ENCODE data around the gene RHOXF1. TPM values are rescaled to one million over a fixed set of nuclear protein-coding genes. Genes with fewer than 3 reads are reported as not detected.
"Not testable (repeated sequence)": the region's sequence is repeated elsewhere in the genome, so short reads cannot be mapped to it uniquely, and the experiment has no call there.

RHOXF1 gene
- total RNA-seq, 8 experiments from 2014 or later = 0.16 to 0.82 TPM; not detected in 6

DNA sequence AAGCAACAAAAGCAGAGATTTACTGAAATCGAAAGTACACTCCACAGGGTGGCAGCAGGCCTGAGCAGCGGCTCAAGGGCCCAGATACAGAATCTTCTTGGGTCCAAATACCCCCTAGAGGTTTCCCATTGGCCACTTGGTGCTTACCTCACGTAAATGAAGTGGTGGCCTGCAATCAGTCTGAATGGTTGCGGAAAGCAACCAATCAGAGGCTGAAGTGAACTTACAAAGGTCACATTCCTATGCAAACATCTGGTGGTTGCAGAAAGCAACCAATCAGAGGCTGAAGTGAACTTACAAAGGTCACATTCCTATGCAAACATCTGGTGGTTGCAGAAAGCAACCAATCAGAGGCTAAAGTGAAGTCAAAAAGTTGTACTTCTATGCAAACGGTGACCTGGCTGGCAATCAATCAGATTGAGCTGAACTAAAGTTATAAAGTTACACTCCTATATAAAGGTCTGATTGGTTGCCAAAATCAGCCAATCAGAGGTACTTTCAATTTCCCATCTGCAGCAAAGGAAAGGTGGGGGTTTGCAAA, 12.7 kb upstream of the RHOXF1 start:
- H3K27ac ChIP-seq; H3K4me3 ChIP-seq; in situ Hi-C loops (cut with MboI; ENCODE audit: low pct_unique_long_range_greater_than_20kb in 2 of 9, low sequenced_read_pairs in 9 of 9, unreplicated experiment in 9 of 9); H3K4me1 ChIP-seq (replicated peaks in 1 of 2); ATAC-seq (replicated peaks in 6 of 8): not testable (repeated sequence)
- 36 to 100% (median 64%) methylated on average over 1 to 4 of the region's 5 CpGs; no CpG with 5 or more reads in 5 of the 10 experiments for WGBS, 10 experiments

DNA sequence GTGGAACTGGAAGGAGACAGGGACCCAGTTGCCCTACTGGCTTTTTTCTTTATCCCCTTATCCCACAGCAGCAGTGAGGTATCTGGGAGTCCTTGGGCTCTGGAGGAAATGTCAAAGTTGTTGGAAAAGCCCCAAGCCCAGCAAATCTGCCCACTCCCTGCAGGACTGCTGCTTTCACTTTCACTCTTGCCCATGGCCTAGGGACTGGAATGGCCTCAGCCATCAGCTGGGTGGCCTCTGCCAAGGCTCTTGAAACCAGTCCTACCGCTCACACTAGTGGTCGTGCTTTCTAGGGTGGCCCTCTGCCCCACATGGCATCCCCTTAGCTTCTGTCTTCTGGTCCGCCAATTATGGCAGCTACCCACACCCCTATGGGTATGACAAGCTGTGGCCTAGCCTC, 9.7 kb upstream of the RHOXF1 start:
- no peaks in the 10 kb centered on the region for H3K4me1 ChIP-seq (replicated peaks in 1 of 2)
- 60% methylated on average over 1 of the region's 3 CpGs; no CpG with 5 or more reads in 9 of the 10 experiments for WGBS, 10 experiments
- ATAC-seq (replicated peaks in 6 of 8) = peak in 1 of 8 experiments; percentile 27
- H3K4me3 ChIP-seq = no peak overlapping the region
- in situ Hi-C loops (cut with MboI; ENCODE audit: low pct_unique_long_range_greater_than_20kb in 2 of 9, low sequenced_read_pairs in 9 of 9, unreplicated experiment in 9 of 9) = no loop called here
- no peak overlapping the region for H3K27ac ChIP-seq

DNA sequence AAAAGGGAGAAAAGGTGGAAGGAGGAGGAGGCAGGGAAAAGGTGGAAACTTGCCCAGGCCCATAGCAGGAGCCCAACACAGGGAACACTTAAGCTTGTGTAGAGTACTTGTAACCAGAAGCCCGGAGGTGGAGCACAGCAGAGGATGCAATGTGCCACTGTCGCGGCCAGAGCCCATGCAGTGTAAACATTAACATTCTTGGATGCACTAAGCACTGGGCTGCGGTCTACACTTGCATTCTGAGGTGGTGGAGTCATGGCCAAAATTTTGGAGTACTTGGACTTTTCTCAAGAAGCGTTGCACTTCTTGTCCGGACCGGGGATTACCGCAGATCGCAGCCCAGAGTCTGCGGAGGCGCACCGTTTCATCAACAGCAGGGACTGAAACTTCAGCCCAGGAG, 4.5 kb upstream of the RHOXF1 start:
- Histone ChIP-seq H3K4me1 (replicated peaks in 1 of 2) (no peaks in the 10 kb centered on the region), H3K4me3 (no peak overlapping the region), H3K27ac (no peak overlapping the region)
- ATAC-seq (replicated peaks in 6 of 8) = no peak
- in situ Hi-C loops (cut with MboI; ENCODE audit: low pct_unique_long_range_greater_than_20kb in 2 of 9, low sequenced_read_pairs in 9 of 9, unreplicated experiment in 9 of 9) = loop anchor here in 1 of 9 experiments (25.0 kb wide), 1 partner anchor 117 kb away; no protein-coding TSS in a partner anchor
- WGBS, 10 experiments = 30 to 96% (median 73%) methylated on average over 1 to 7 of the region's 12 CpGs; no CpG with 5 or more reads in 6 of the 10 experiments

DNA sequence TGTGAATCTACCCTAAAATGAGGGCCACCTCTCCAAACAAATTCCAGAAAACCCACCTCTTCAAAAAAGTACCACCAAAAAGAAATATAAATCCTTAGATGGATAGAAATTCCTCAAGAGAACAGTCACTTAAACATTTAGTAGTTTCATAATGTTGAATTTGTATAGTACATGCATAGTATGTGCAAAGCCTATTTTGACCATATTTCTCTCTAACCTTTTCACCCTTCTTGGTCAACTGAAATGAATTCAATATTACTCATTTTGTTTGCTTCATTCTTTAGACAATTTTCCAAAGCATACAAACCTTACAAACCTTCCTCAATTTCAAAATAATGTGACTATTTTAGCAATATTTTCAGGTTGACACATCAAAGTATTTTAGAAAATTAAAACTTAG, 4.1 kb downstream of the RHOXF1 start:
- in situ Hi-C loops (cut with MboI; ENCODE audit: low pct_unique_long_range_greater_than_20kb in 2 of 9, low sequenced_read_pairs in 9 of 9, unreplicated experiment in 9 of 9) = loop anchor here in 1 of 9 experiments (25.0 kb wide), 1 partner anchor 126 kb away; no protein-coding TSS in a partner anchor
- no peak for ATAC-seq (replicated peaks in 6 of 8)

DNA sequence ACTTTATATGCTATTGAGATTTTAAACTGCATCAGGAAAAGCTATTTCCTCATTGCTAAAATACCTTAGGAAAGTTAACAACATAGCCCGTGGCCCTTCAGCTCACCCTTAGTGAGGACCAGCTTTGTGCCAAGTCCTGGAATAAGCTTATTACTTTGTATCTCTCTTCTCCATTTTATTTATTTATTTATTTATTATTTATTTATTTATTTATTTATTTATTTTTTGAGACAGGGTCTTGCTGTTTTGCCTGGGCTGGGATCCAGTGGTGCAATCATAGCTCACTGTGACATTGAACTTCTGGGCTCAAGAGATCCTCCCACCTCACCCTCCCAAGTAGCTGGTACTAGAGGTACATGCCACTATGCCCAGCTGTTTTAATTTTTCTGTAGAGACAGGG, 6.3 kb downstream of the RHOXF1 start:
- no peak for ATAC-seq (replicated peaks in 6 of 8)
- Histone ChIP-seq H3K27ac (no peak overlapping the region), H3K4me3 (no peak overlapping the region), H3K4me1 (replicated peaks in 1 of 2) (no peaks in the 10 kb centered on the region)
- WGBS, 10 experiments = 63 to 100% (median 82%) methylated on average over 1 of the region's 1 CpG; no CpG with 5 or more reads in 5 of the 10 experiments
- in situ Hi-C loops (cut with MboI; ENCODE audit: low pct_unique_long_range_greater_than_20kb in 2 of 9, low sequenced_read_pairs in 9 of 9, unreplicated experiment in 9 of 9) = loop anchor here in 1 of 9 experiments (25.0 kb wide), 1 partner anchor 128 kb away; no protein-coding TSS in a partner anchor

More for the DNA sequence above, 4.1 kb downstream of the RHOXF1 start:
- Histone ChIP-seq H3K4me3 (no peak overlapping the region), H3K4me1 (replicated peaks in 1 of 2) (no peaks in the 10 kb centered on the region), H3K27ac (no peak overlapping the region)

DNA sequence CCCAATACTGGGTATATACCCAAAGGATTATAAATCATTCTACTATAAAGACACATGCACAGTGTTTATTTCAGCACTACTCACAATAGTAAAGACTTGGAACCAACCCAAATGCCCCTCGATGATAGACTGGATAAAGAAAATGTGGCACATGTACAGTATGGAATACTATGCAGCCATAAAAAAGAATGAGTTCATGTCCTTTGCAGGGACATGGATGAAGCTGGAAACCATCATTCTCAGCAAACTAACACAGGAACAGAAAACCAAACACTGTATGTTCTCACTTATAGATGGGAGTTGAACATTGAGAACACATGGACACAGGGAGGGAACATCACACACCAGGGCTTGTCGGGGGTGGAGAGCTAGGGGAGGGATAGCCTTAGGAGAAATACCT, 11.0 kb downstream of the RHOXF1 start:
- in situ Hi-C loops (cut with MboI; ENCODE audit: low pct_unique_long_range_greater_than_20kb in 2 of 9, low sequenced_read_pairs in 9 of 9, unreplicated experiment in 9 of 9) = loop anchor here in 1 of 9 experiments (25.0 kb wide), 1 partner anchor 133 kb away; no protein-coding TSS in a partner anchor
- not testable (repeated sequence) for H3K4me3 ChIP-seq; H3K27ac ChIP-seq; H3K4me1 ChIP-seq (replicated peaks in 1 of 2); ATAC-seq (replicated peaks in 6 of 8)
- WGBS, 10 experiments = 0 to 42% methylated on average over 1 to 2 of the region's 2 CpGs; no CpG with 5 or more reads in 8 of the 10 experiments

DNA sequence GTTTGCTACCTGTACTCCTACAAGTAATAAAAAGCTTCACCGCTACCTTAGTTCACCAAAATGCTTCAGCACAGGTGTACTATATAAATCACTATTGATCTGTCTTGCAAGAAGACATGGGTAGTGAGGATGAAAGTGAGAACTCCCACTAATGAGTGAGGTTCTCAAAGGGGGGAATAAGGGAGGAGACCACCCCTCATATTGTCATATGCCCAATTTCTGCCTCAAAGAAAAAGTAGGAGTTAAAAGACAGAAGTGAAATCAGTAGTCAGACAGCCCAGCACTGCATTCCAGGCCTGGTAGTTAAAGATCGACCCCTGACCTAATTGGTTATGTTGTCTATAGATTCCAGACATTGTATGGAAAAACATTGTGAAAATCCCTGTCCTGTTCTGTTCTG, 14.7 kb downstream of the RHOXF1 start:
- H3K27ac ChIP-seq; H3K4me1 ChIP-seq (replicated peaks in 1 of 2); ATAC-seq (replicated peaks in 6 of 8); H3K4me3 ChIP-seq: not testable (repeated sequence)
- in situ Hi-C loops (cut with MboI; ENCODE audit: low pct_unique_long_range_greater_than_20kb in 2 of 9, low sequenced_read_pairs in 9 of 9, unreplicated experiment in 9 of 9) = loop anchor here in 1 of 9 experiments (25.0 kb wide), 1 partner anchor 136 kb away; no protein-coding TSS in a partner anchor
- 56 to 100% (median 100%) methylated on average over 1 to 2 of the region's 2 CpGs; no CpG with 5 or more reads in 5 of the 10 experiments for WGBS, 10 experiments

DNA sequence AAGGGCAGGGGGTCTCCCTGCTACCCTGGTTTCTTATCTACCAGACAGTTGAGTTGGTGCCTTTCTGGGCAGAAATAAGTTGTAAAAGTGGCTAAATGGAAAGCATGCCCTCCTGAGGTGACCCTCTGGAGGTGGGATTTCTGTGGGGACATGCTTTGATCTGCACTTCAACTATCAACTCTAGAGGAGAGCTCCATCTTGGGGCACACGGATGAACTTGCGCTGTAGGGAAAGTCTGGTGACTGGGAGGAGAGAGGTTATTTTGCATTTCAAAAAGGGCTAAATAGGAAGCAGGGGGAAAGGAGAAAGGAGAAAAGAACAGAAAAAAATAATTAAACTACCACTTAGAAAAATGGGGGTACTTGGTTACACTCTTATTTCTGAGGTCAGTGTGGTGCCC, 25.5 kb downstream of the RHOXF1 start:
- Histone ChIP-seq H3K27ac (no peak overlapping the region), H3K4me1 (replicated peaks in 1 of 2) (no peaks in the 10 kb centered on the region), H3K4me3 (no peak overlapping the region)
- 39 to 63% methylated on average over 2 of the region's 2 CpGs; no CpG with 5 or more reads in 8 of the 10 experiments for WGBS, 10 experiments
- ATAC-seq (replicated peaks in 6 of 8) = no peak
- in situ Hi-C loops (cut with MboI; ENCODE audit: low pct_unique_long_range_greater_than_20kb in 2 of 9, low sequenced_read_pairs in 9 of 9, unreplicated experiment in 9 of 9) = loop anchor here in 1 of 9 experiments (25.0 kb wide), 1 partner anchor 372 kb away; the partner anchor contains the start of gene LAMP2

DNA sequence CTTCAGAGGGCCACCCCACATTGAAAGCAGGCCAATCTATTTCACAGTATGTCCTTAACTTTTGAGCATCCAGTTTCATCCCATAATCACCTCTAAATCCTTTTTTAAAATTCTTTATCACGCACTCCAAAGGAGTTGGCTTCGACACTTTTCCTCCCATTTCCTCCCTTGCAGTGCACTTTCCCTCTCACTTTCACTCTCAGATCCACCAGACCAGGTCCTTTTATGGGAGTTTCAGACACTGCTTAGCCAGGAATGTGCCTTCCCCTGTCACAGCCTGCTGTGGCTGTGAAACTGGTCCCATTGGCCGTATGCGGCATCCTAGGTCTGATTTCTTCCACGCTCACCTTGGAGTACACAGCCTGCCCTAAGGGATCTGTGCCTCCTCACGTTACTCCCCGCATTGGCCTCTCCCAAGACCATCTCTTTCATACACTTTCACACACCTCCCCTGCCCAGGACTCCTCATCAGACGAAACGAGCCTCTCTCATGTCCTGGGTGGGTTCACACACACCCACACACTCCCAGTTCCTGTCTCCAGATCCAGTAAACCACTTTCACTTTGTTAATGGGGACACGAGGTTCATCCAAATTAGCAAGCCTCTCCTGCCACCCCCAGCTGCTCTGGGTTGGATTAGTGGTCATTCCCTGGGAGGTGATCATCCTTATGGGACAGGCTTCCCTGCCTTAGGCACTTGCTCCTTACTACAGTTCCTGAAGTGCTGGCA, 28.3 kb downstream of the RHOXF1 start:
- Histone ChIP-seq H3K4me1 (replicated peaks in 1 of 2) (no peaks in the 10 kb centered on the region), H3K27ac (no peak overlapping the region), H3K4me3 (no peak overlapping the region)
- 35 to 100% (median 80%) methylated on average over 1 to 4 of the region's 10 CpGs; no CpG with 5 or more reads in 3 of the 10 experiments for WGBS, 10 experiments
- ATAC-seq (replicated peaks in 6 of 8) = peak in 2 of 8 experiments; percentile 24 to 36
- in situ Hi-C loops (cut with MboI; ENCODE audit: low pct_unique_long_range_greater_than_20kb in 2 of 9, low sequenced_read_pairs in 9 of 9, unreplicated experiment in 9 of 9) = loop anchor here in 1 of 9 experiments (25.0 kb wide), 1 partner anchor 375 kb away; the partner anchor contains the start of gene LAMP2

DNA sequence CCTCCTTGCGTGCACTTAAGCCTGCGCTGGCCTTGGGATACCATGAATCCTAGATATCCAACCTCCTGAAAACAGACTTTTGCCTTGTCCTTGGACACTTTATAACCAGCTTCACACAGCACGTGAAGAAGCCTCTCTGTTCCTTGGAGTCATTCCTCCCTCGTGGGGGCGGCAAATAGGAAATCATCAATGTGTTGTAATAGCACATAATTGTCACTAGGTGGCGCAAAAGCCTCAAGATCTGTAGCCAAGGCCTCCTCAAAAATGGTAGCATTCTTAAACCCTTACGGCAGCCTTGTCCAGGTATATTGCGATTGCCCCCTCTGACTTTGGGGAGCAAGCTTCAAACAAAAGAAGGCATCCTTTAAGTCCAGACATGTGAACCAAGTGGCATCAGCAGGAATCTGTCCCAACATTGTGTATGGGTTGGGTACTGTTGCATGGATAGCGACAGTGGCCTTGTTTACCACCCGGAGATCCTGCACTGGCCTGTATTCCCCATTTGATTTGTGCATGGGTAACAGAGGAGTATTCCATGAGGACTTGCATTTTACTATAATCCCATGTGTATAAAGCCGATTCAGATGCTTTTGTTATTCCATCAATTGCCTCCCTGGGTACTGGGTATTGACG, 30.0 kb downstream of the RHOXF1 start:
- no CpG with 5 or more reads among the region's 12 CpGs for WGBS, 10 experiments
- H3K27ac ChIP-seq; H3K4me1 ChIP-seq (replicated peaks in 1 of 2); H3K4me3 ChIP-seq: not testable (repeated sequence)
- in situ Hi-C loops (cut with MboI; ENCODE audit: low pct_unique_long_range_greater_than_20kb in 2 of 9, low sequenced_read_pairs in 9 of 9, unreplicated experiment in 9 of 9) = loop anchor here in 1 of 9 experiments (25.0 kb wide), 1 partner anchor 377 kb away; the partner anchor contains the start of gene LAMP2
- peak in 2 of 8 experiments; percentile 10 to 57 for ATAC-seq (replicated peaks in 6 of 8)

DNA sequence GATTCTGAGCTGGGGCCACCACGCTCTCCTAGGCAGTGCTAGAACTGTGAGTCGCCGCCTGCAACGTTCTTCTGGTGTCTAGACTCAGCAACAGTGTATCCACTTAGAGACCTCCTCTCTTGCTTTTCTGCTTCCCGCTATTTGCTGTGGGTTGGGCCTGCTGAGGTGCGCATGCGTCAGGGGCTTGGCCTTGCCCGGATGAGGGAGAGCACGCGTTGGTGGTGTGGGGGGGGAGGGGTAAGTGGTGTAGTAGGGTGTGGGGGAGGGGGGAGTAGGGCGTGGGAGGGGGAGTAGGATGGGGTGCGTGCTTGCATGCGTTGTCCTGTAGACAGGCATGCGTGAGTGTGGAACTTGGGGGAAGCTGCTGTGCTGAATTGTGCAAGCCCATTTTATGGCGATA, 38.1 kb downstream of the RHOXF1 start, which contains the start of gene RHOXF2B:
Gene RHOXF2B, minus strand, starts transcription at position 101 of the 400 bp plus-strand sequence. CDS start 138 bp downstream, outside the sequence.
- not testable (repeated sequence) for H3K4me1 ChIP-seq (replicated peaks in 1 of 2); H3K27ac ChIP-seq; ATAC-seq (replicated peaks in 6 of 8); H3K4me3 ChIP-seq
- WGBS, 10 experiments = no CpG with 5 or more reads among the region's 15 CpGs
- in situ Hi-C loops (cut with MboI; ENCODE audit: low pct_unique_long_range_greater_than_20kb in 2 of 9, low sequenced_read_pairs in 9 of 9, unreplicated experiment in 9 of 9) = loop anchor here in 1 of 9 experiments (25.0 kb wide), 1 partner anchor 385 kb away; the partner anchor contains the start of gene LAMP2

DNA sequence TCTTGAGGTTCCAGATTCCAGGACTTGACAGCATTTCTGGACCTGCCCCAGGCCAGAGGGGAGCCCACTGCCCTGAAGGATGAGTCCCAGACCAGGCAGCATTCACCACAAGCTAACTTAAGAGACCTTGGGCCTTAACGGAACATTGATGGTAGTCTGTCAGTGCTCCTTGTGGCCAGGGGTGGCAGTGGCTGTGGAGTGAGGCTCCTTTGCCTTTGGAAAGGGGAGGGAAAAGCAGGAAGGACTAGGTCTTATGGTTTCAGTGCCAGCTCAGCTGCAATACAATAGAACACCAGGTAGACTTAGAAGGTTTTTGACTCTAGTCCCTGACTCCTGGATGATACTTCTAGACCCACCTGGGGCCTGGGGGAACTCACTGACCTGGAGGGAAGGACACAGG, 49.5 kb downstream of the RHOXF1 start:
- H3K27ac ChIP-seq; H3K4me1 ChIP-seq (replicated peaks in 1 of 2); ATAC-seq (replicated peaks in 6 of 8); H3K4me3 ChIP-seq; in situ Hi-C loops (cut with MboI; ENCODE audit: low pct_unique_long_range_greater_than_20kb in 2 of 9, low sequenced_read_pairs in 9 of 9, unreplicated experiment in 9 of 9): not testable (repeated sequence)
- WGBS, 10 experiments = no CpG with 5 or more reads among the region's 1 CpG
